GM19239 (cell line): ENCODE results near the gene DEPP1.

Source experiments
- DNase-seq: peaks from one replicate; pipeline ENCODE4 v3.0.0; 2011; ENCODE audit warnings: low spot score; ENCODE audit not compliant: insufficient read length
- FAIRE-seq: peaks from 2 replicates; lab custom pipeline; 2011; peaks lifted over from hg19 to GRCh38; lab: Jason Lieb, UNC

The DEPP1 gene

GRCh38 chr10:44993922-44994751 lies 15.5 kb upstream of the DEPP1 start:
- FAIRE-seq (no peak), DNase-seq (no peak)

- no peak for DNase-seq
- no peak for FAIRE-seq
These were observed 14.8 kb upstream of the DEPP1 start for GRCh38 chr10:44993226-44993921.

- no peak for FAIRE-seq
- DNase-seq = no peak
These were observed 14.2 kb upstream of the DEPP1 start for GRCh38 chr10:44992732-44993225.

- no peak for DNase-seq
- no peak for FAIRE-seq
These were observed 13.6 kb upstream of the DEPP1 start for GRCh38 chr10:44992070-44992731.

GRCh38 chr10:44991571-44991970 lies 13.0 kb upstream of the DEPP1 start:
- no peak for FAIRE-seq
- DNase-seq = no peak

- FAIRE-seq (no peak), DNase-seq (no peak)
These were observed 12.4 kb upstream of the DEPP1 start for GRCh38 chr10:44990965-44991364.

GRCh38 chr10:44990302-44990655 lies 11.7 kb upstream of the DEPP1 start:
- DNase-seq (no peak), FAIRE-seq (no peak)

GRCh38 chr10:44989597-44990301 lies 11.1 kb upstream of the DEPP1 start:
- DNase-seq (no peak), FAIRE-seq (no peak)

GRCh38 chr10:44988957-44989585 lies 10.5 kb upstream of the DEPP1 start:
- no peak for FAIRE-seq
- DNase-seq = no peak

GRCh38 chr10:44986670-44987069 lies 8.1 kb upstream of the DEPP1 start:
- DNase-seq (no peak), FAIRE-seq (no peak)

GRCh38 chr10:44986179-44986578 lies 7.6 kb upstream of the DEPP1 start:
- FAIRE-seq = no peak
- no peak for DNase-seq

- DNase-seq (no peak), FAIRE-seq (no peak)
These were observed 6.6 kb upstream of the DEPP1 start for GRCh38 chr10:44985175-44985681.

GRCh38 chr10:44984671-44985101 lies 6.1 kb upstream of the DEPP1 start:
- DNase-seq (no peak), FAIRE-seq (no peak)

GRCh38 chr10:44983895-44984278 lies 5.3 kb upstream of the DEPP1 start:
- no peak for DNase-seq
- no peak for FAIRE-seq

- FAIRE-seq (no peak), DNase-seq (no peak)
These were observed 4.7 kb upstream of the DEPP1 start for GRCh38 chr10:44983066-44983894.

GRCh38 chr10:44982496-44982895 lies 3.9 kb upstream of the DEPP1 start:
- FAIRE-seq (no peak), DNase-seq (no peak)

- FAIRE-seq (no peak), DNase-seq (no peak)
These were observed 3.5 kb upstream of the DEPP1 start for GRCh38 chr10:44982114-44982460.

- peak; percentile 75 for FAIRE-seq
- no peak for DNase-seq
These were observed 2.8 kb upstream of the DEPP1 start for GRCh38 chr10:44981172-44982113.
